ENCODE data around the gene ZCCHC7. TPM values are rescaled to one million over a fixed set of nuclear protein-coding genes. Genes with fewer than 3 reads are reported as not detected.

Gene ZCCHC7
- total RNA-seq, 1 experiment from 2014 or later = 31.2 TPM

DNA sequence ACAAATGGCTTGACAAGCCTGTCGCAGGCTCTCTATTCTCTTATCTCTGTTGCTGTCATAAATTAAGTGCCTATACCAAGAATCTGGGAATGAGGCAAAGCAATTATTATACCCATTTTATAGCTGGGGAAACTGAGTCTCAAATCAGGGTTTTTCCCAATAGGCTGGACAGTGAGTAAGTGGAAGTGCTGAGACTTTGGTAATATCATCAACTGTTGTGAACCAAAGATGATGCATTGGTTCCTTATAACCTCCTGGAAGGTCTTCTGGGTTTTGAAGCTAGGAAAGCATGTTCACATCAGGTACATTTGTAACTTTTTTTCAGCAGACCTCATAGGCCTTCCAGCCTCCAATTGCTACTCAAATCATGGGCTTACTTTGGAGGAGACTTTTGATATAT, 25.6 kb upstream of the ZCCHC7 start:
- no peaks in the 10 kb centered on the region for H3K27me3 ChIP-seq (ENCODE audit: insufficient read depth, low read length)
- RAD21 ChIA-PET (ENCODE audit: low non-redundant PET in 1 of 2, low total read pairs in 2 of 2, uncharacterized antibody in 2 of 2, unreplicated experiment in 2 of 2) = no interaction called here
- intact Hi-C loops (cut with micrococcal nuclease) = no loop called here
- no peak overlapping the region for H3K9ac ChIP-seq (ENCODE audit: low read length)
- H3K4me2 ChIP-seq (ENCODE audit: low read length) = no peak overlapping the region
- H3K27ac ChIP-seq (ENCODE audit: low read depth, low read length) = no peak overlapping the region
- H3K4me3 ChIP-seq (replicated peaks in 1 of 2; ENCODE audit: low read depth in 1 of 2, low read length in 2 of 2) = no peak overlapping the region
- no peaks in the 10 kb centered on the region for H3K79me2 ChIP-seq (ENCODE audit: insufficient read depth, low read length)
- no peaks in the 10 kb centered on the region for H3K9me3 ChIP-seq (ENCODE audit: control insufficient read depth in 1 of 2, insufficient read depth in 1 of 2, low read depth in 1 of 2, low read length in 2 of 2)
- H3K4me1 ChIP-seq (ENCODE audit: control insufficient read depth in 1 of 2, insufficient read depth in 2 of 2, low read length in 2 of 2) = no peaks in the 10 kb centered on the region
- no peaks in the 10 kb centered on the region for H3K9me2 ChIP-seq (ENCODE audit: insufficient read depth)
- DNase-seq (ENCODE audit: low read depth, low spot score) (no peak), ATAC-seq (no peak)
- no TSS peak for BruUV-seq (replicated peaks)
- POLR2A ChIA-PET = interaction anchor here (1.4 kb wide), 1 partner anchor 9 kb away, joined by 3 read pairs; no protein-coding TSS in a partner anchor
- CTCF ChIA-PET = no interaction called here
- no peak overlapping the region for H2AFZ ChIP-seq (ENCODE audit: low read depth, low read length, poor library complexity, severe bottlenecking)
- H4K20me1 ChIP-seq (ENCODE audit: insufficient read depth) = no peaks in the 10 kb centered on the region
- TF ChIP-seq EZH2 (IDR thresholded peaks at IDR 0.05) = no peak
- TF ChIP-seq, protein P1, sequence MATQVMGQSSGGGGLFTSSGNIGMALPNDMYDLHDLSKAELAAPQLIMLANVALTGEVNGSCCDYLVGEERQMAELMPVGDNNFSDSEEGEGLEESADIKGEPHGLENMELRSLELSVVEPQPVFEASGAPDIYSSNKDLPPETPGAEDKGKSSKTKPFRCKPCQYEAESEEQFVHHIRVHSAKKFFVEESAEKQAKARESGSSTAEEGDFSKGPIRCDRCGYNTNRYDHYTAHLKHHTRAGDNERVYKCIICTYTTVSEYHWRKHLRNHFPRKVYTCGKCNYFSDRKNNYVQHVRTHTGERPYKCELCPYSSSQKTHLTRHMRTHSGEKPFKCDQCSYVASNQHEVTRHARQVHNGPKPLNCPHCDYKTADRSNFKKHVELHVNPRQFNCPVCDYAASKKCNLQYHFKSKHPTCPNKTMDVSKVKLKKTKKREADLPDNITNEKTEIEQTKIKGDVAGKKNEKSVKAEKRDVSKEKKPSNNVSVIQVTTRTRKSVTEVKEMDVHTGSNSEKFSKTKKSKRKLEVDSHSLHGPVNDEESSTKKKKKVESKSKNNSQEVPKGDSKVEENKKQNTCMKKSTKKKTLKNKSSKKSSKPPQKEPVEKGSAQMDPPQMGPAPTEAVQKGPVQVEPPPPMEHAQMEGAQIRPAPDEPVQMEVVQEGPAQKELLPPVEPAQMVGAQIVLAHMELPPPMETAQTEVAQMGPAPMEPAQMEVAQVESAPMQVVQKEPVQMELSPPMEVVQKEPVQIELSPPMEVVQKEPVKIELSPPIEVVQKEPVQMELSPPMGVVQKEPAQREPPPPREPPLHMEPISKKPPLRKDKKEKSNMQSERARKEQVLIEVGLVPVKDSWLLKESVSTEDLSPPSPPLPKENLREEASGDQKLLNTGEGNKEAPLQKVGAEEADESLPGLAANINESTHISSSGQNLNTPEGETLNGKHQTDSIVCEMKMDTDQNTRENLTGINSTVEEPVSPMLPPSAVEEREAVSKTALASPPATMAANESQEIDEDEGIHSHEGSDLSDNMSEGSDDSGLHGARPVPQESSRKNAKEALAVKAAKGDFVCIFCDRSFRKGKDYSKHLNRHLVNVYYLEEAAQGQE (IDR thresholded peaks at IDR 0.05; ENCODE audit: low read depth) = no peak
- TF ChIP-seq SIN3A (IDR thresholded peaks at IDR 0.05; ENCODE audit: low read depth) = no peak
- no peak for TF ChIP-seq POLR2A (IDR thresholded peaks at IDR 0.05; ENCODE audit: borderline replicate concordance, extremely low read depth, insufficient read depth, insufficient read length)
- TF ChIP-seq ELF1 (IDR thresholded peaks at IDR 0.05; ENCODE audit: borderline replicate concordance, low read depth) = no peak
- no peak for TF ChIP-seq SP1 (IDR thresholded peaks at IDR 0.05; ENCODE audit: low read depth)
- no peaks in the 10 kb centered on the region for H3K36me3 ChIP-seq (ENCODE audit: control insufficient read depth in 1 of 2, insufficient read depth in 2 of 2, low read length in 2 of 2)

DNA sequence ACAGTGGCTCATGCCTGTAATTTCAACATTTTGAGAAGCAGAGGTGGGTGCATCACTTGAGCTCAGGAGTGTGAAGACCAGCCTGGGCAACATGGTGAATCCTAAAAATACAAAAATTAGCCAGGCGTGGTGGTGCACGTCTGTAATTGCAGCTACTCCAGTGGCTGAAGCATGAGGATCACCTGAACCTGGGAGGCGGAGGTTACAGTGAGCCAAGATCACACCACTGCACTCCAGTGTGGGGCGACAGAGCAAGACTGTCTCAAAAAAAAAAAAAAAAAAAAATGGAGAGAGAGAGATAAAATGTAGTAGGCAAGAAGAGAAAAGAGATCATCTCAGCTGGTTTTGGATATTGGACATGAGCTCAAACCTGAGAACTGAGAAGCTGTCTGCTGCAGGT, 23.7 kb upstream of the ZCCHC7 start:
- intact Hi-C loops (cut with micrococcal nuclease) = no loop called here
- H3K36me3 ChIP-seq (ENCODE audit: control insufficient read depth in 1 of 2, insufficient read depth in 2 of 2, low read length in 2 of 2) = no peaks in the 10 kb centered on the region
- no peaks in the 10 kb centered on the region for H3K79me2 ChIP-seq (ENCODE audit: insufficient read depth, low read length)
- DNase-seq (ENCODE audit: low read depth, low spot score) (no peak), ATAC-seq (peak; percentile 53; the same call in 1 of the 2 replicates)
- H2AFZ ChIP-seq (ENCODE audit: low read depth, low read length, poor library complexity, severe bottlenecking) = no peak overlapping the region
- H3K4me3 ChIP-seq (replicated peaks in 1 of 2; ENCODE audit: low read depth in 1 of 2, low read length in 2 of 2) = no peak overlapping the region
- no peaks in the 10 kb centered on the region for H4K20me1 ChIP-seq (ENCODE audit: insufficient read depth)
- no peak overlapping the region for H3K27ac ChIP-seq (ENCODE audit: low read depth, low read length)
- no peaks in the 10 kb centered on the region for H3K27me3 ChIP-seq (ENCODE audit: insufficient read depth, low read length)
- H3K9me2 ChIP-seq (ENCODE audit: insufficient read depth) = no peaks in the 10 kb centered on the region
- no TSS peak for BruUV-seq (replicated peaks)
- POLR2A ChIA-PET = no interaction called here
- H3K4me1 ChIP-seq (ENCODE audit: control insufficient read depth in 1 of 2, insufficient read depth in 2 of 2, low read length in 2 of 2) = peaks cover 0 to 9% of the 10 kb centered on the region in 2 experiments; a peak in 1 of 4 replicates
- TF ChIP-seq TCF7L2 (IDR thresholded peaks at IDR 0.05; ENCODE audit: borderline replicate concordance, extremely low read depth, insufficient read depth, insufficient read length) (no peak), POLR2AphosphoS5 (IDR thresholded peaks at IDR 0.05; ENCODE audit: low read depth, low read length) (no peak), EZH2 (IDR thresholded peaks at IDR 0.05) (no peak), EZH2phosphoT487 (IDR thresholded peaks at IDR 0.05; ENCODE audit: borderline replicate concordance) (no peak), SIN3A (IDR thresholded peaks at IDR 0.05; ENCODE audit: low read depth) (no peak)
- TF ChIP-seq, protein P2, sequence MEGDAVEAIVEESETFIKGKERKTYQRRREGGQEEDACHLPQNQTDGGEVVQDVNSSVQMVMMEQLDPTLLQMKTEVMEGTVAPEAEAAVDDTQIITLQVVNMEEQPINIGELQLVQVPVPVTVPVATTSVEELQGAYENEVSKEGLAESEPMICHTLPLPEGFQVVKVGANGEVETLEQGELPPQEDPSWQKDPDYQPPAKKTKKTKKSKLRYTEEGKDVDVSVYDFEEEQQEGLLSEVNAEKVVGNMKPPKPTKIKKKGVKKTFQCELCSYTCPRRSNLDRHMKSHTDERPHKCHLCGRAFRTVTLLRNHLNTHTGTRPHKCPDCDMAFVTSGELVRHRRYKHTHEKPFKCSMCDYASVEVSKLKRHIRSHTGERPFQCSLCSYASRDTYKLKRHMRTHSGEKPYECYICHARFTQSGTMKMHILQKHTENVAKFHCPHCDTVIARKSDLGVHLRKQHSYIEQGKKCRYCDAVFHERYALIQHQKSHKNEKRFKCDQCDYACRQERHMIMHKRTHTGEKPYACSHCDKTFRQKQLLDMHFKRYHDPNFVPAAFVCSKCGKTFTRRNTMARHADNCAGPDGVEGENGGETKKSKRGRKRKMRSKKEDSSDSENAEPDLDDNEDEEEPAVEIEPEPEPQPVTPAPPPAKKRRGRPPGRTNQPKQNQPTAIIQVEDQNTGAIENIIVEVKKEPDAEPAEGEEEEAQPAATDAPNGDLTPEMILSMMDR (IDR thresholded peaks at IDR 0.05 in 2 of 3, conservative IDR thresholded peaks at IDR 0.05 in 1 of 3; ENCODE audit: borderline replicate concordance in 1 of 3, insufficient read depth in 1 of 3, low read depth in 2 of 3, low read length in 2 of 3) = no peak
- CTCF ChIA-PET = no interaction called here
- H3K4me2 ChIP-seq (ENCODE audit: low read length) = no peak overlapping the region
- RAD21 ChIA-PET (ENCODE audit: low non-redundant PET in 1 of 2, low total read pairs in 2 of 2, uncharacterized antibody in 2 of 2, unreplicated experiment in 2 of 2) = no interaction called here
- no peak overlapping the region for H3K9ac ChIP-seq (ENCODE audit: low read length)
- no peaks in the 10 kb centered on the region for H3K9me3 ChIP-seq (ENCODE audit: control insufficient read depth in 1 of 2, insufficient read depth in 1 of 2, low read depth in 1 of 2, low read length in 2 of 2)

Measured in HCT116 (cell line).